Loucy (cell line): ENCODE data around the gene KIFC1.
A peak's percentile ranks its signal among the peaks of the same experiment; 100 is the strongest.

Source experiments
- EZH2phosphoT487 ChIP-seq: fragments of 200-600 bp; IDR thresholded peaks from 2 replicates; pipeline ENCODE4 v1.6.1; 2018; ENCODE audit warnings: antibody characterized with exemption, mild to moderate bottlenecking, moderate library complexity, borderline replicate concordance
- TF ChIP-seq, protein P1 (sequence below): fragments of 200-600 bp; sonication (generic); conservative IDR thresholded peaks from 2 replicates; pipeline ENCODE4 v1.5.1; 2014; ENCODE audit warnings: mild to moderate bottlenecking, antibody characterized with exemption, low read length

DNA sequence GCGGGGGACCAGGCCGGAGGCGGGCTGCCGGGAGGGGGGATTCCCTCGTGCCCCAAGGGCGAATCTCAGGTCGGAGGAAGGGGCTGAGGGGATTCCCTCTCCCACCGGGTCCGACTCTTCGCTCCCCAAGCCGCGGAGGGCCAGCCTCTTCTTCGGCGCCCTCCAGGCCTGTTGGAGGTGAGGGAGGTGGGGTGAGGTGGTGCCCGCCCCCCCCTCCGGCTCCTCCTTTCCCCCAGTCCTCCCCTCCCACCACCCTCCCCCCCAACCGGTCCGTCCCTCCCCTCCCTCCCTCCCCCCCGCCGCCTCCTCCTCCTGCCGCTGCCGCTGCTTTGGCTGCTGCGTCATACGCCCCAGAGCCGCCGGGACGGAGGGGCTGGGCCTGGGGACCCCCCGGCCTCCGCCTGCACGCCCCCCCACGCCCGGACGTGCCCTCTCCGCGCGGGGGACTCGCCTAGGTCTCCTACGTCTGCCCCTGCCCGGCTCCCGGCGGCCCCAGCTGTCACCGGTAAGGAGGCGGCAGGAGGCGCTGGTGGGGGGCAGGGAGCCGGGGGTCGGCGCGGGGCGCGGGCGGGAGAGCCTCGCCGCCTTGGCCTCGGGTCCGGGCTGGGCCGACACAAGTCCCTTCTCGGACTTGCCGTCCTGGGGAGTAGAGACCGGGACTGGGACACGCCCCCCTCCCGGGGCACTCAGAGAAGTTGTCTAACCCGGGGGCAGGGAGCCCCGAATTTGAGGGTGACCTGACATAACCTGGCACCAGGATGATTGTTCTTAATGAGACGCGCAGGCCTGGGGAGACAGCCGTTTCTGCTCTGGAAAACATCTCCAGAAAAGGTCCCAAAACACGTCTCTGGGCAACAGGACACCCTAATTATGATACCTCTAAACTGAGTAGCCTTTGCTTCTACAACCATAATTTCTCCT, 19.3 kb downstream of the KIFC1 start, which contains the start of gene PHF1:
- TF ChIP-seq, protein P1, sequence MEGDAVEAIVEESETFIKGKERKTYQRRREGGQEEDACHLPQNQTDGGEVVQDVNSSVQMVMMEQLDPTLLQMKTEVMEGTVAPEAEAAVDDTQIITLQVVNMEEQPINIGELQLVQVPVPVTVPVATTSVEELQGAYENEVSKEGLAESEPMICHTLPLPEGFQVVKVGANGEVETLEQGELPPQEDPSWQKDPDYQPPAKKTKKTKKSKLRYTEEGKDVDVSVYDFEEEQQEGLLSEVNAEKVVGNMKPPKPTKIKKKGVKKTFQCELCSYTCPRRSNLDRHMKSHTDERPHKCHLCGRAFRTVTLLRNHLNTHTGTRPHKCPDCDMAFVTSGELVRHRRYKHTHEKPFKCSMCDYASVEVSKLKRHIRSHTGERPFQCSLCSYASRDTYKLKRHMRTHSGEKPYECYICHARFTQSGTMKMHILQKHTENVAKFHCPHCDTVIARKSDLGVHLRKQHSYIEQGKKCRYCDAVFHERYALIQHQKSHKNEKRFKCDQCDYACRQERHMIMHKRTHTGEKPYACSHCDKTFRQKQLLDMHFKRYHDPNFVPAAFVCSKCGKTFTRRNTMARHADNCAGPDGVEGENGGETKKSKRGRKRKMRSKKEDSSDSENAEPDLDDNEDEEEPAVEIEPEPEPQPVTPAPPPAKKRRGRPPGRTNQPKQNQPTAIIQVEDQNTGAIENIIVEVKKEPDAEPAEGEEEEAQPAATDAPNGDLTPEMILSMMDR: 0 out of 2 replicates have a peak, but pooled peaks have one; percentile 19
- TF ChIP-seq EZH2phosphoT487: no peak
